DMS153 treated with DMSO at 0.1 percent for 48 hours (cell line): Measurements from ENCODE around the gene CFAP251.
"Not testable (repeated sequence)": the region's sequence is repeated elsewhere in the genome, so short reads cannot be mapped to it uniquely, and the experiment has no call there.

ENCODE experiments used
- DNase-seq: peaks from one replicate; lab custom pipeline; 2025; ENCODE audit not compliant: unreplicated experiment; lab: John Stamatoyannopoulos, UW

CFAP251 gene

DNA sequence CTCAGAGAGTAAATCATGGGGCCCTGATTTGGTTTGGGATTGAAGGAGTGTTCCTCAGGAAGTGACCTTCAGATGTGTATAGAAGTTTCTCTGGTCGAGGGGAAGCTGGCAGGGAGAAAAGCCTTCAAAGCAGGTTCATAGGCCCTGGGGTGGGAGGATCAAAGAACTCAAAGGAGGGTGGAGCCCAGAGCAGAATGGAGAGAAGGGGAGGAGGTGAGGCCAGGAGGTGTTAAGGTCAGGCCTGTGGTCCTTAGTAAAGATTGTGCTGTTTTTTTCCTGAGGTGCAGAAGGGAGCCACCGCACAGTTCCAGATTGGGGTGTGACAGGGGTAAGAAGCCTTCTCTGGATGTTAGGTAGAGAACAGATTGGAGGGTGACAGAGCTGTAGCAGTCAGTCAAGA lies 9.7 kb upstream of the CFAP251 start:
- no peak for DNase-seq

DNA sequence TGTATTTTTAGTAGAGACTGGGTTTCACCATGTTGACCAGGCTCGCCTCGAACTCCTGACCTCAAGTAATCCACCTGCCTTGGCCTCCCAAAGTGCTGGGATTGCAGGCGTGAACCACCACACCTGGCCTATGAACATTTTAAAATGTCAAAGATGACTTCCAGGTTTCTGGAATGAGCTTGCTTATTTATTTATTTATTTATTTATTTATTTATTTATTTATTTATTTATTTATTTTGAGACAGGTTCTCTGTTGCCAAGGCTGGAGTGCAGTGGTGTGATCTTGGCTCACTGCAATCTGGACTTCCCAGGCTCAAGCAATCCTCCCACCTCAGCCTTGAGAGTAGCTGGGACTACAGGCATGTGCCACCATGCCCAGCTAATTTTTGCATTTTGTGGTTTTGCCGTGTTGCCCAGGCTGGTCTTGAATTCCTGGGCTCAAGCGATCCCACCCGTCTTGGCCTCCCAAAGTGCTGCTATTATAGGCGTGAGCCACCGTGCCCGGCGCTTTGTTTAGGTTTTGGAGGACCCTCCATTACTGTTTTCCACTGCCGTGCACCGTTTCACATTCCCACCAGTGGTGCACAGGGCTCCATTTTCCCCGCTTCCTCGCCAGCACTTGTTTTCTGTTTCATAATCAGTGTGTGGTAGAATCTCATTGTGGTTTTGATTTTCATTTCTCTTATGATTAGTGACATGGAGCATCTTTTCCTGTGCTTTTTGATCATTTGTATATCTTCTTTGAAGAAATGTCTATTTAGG lies 6.4 kb upstream of the CFAP251 start:
- DNase-seq = no peak

DNA sequence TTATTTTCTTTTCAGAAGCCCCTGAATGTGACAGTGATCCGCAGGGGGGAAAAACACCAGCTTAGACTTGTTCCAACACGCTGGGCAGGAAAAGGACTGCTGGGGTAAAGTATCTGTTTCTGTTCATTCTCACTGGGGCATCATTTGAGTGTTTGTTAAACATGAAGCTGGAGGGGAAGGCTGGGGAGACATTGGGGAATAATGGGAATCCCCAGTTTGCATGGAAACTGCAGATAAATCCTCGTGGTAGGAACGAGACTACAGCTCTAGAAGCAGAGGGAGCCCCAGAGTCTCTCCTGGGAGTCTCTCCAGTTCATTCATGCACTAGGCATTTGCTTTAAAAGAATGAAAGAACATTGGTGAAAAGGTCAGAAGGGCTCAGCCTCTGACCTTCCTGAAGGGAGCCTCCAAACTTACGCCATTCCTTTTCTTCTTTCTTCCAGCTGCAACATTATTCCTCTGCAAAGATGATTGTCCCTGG lies 2.5 kb upstream of the CFAP251 start:
- no peak for DNase-seq

DNA sequence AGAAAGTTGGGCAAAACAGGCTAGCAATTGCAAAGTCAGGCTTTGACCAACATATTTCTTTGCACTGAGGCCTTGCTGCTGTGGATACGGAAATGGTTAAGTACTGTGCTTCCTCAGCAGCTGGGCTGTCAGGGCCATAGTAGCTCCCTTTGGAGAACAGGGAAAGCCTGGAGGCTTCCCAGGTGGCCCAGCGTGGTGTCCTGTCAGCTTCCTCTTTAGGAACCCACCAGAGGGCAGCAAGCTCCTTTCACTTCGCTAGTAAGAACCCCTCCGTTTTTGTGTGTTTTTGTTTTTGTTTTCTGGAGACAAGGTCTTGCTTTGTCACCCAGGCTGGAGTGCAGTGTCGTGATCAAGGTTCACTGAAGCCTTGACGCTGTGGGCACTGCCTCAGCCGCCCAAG lies 1.7 kb upstream of the CFAP251 start:
- no peak for DNase-seq

DNA sequence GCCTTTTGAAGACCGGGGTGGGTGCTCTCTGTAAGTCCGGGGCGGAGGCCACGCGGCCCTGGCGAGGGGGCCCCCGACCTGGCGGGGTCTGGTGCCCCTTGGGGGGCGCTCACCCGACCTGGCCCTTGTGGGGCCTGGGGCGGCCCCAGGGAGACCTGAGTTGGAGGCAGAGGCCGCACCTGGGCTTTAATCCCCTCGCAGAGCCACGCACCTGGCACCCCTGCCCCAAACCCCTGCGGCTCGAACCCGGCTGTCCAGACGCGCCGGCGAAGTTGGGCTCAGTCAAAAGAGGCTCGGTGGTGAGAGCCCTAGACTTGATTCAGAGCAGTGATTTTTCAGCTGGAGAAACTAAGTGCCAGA lies 267 bp downstream of the CFAP251 start:
- DNase-seq = no peak

DNA sequence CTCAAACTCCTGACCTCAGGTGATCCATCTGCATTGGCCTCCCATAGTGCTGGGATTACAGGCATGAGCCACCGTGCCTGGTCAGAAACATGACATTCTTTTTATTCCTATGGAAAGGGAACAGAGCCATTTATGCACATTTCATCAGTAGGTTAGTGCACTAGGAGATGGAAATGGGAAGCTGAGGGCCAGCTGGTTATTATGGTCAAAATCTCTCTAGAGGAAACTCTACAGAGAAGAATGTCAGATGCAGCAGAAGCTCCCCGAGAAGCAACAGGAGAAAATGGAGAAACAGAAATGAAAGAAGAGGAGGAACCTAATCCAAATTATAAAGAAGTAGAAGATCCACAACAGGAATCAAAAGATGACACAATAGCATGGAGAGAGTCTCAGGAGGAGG lies 2.7 kb downstream of the CFAP251 start:
- DNase-seq = no peak

DNA sequence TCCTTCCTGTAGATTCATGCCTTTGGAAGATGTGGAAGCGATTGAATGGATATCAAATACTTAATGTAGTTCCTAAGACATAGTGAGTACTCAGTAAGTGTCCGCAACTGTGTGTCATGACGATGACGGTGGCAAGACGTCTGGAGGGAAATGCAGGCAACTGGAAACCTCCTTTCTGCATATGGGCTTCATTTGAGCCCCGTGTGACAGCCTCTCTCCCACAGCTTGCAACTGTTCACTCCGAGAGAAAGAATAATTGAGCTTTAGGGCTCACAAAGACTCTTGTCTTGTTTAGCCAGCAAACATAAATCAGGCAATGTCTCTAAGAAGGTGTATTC lies 6.9 kb downstream of the CFAP251 start:
- no peak for DNase-seq

DNA sequence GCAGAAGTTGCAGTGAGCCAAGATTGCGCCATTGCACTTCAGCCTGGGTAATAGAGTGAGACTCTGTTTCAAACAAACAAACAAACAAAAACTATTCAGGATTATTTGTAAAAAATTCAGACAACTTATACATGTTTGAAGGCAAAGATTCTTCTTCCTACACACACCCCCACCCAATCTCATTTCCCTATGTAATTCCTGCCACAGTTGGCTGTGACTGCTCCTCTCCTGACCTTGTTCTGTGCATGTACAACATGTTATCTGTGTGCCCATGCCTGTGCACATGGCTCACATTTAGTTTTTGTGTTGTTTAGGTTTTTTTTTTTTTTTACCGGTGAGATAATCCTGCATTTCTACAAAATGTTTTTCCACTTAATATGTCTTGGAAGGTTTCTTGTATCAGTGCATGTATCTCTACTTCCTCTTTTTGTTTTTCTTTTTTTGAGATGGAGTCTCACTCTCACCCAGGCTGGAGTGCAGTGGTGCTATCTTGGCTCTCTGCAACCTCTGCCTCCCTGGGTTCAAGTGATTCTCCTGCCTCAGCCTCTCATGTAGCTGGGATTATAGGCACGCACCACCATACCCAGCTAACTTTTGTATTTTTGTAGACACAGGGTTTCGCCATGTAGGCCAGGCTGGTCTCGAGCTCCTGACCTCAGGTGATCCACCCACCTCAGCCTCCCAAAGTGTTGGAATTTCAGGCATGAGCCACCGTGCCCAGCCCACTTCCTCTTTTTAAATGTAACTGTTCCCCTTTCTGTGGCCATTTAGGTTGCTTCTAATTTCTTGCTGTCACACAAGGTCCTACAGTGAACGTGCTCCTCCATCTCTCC lies 8.7 kb downstream of the CFAP251 start:
- no peak for DNase-seq

DNA sequence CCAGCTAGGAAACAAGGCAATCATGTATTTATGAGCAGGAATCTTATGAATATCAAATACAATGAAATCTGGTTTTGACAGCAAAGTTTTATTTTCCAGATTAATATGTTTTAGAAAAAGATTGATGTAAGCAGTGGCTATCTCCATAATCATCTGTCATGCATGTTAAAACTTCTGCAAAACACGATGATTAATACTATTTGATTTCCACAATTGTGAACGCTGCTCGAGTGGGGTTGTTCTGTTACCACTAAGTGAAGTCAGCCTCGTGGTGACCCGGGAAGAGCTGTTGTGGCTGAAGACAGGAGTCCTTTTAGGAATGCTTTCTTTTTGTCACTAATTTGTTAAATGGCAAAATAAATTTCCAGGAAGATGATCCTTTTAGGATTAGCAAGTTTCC lies 9.4 kb downstream of the CFAP251 start:
- DNase-seq = no peak

DNA sequence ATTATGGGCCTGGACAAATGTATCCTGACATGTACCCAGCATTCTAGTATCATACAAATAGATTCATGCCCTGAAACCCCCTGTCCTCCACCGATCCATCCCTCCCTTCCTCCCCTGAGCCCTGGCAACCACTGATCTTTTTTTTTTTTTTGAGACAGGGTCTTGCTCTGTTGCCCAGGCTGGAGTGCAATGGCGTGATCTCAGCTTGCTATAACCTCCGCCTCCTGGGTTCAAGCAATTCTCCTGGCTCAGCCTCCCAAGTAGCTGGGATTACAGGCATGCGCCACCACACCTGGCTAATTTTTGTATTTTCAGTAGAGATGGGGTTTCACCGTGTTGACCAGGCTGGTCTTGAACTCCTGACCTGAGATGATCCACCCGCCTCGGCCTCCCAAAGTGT lies 11.2 kb downstream of the CFAP251 start:
- not testable (repeated sequence) for DNase-seq

DNA sequence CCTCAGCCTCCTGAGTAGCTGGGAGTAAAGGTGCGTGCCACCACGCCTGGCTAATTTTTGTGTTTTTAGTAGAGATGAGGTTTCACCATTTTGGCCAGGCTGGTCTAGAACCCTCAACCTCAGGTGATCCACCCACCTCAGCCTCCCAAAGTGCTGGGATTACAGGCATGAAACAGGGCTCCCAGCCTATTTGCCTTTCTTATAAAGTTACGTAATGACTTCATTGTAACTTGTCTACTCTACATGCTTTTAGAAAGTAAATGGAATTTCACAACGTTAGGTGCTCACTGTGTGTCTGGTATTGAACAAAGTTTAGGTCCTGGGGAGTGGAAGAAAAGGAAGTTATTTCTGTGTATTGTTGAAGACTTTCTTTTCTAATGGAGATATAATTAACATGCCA lies 12.5 kb downstream of the CFAP251 start:
- DNase-seq = no peak

DNA sequence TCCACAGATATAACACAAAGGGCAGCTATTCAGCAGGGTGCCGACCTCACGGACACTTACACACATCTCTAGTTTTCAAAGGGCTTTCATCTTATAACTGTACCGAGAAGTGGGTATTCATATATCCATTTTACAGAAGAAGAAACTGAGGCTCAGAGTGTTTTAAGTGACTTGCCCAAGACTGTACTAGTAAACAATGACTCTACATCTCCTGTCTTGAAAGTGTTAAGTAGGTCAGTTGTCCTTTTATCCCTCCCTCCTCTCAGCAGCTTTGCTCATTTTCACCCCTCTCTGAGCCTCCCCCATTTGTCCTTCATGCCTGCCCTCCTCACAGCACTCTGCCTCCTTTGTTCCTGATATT lies 13.8 kb downstream of the CFAP251 start:
- DNase-seq = no peak

DNA sequence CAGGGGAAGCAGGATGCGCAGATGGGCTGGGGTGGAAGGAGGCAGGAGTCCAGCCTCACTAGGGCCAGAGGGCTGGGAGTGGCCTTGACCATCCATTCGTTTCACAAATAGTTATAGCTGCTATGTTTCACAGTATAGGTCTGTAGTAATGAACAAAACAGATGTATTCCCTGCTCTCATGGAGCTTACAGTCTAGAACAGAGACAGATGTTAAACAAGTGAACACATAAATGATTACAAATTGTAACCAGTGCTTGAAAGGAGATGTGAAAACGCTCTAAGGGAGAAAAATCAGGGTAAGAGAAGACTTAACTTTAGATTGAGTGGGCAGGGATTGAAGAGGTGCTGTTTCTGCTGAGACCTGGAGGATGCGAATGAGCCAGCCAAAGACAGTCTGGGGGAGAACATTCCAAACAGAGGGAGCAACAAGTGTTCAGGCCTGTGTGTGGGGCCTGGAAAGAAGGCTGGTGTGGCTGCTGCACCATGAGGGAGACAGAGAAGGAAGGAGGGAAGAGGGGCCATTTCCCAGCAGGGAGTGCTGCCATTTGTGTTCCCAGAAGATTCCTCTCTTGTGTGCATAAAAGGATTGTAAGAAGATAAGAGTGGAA lies 14.6 kb downstream of the CFAP251 start:
- DNase-seq = no peak

DNA sequence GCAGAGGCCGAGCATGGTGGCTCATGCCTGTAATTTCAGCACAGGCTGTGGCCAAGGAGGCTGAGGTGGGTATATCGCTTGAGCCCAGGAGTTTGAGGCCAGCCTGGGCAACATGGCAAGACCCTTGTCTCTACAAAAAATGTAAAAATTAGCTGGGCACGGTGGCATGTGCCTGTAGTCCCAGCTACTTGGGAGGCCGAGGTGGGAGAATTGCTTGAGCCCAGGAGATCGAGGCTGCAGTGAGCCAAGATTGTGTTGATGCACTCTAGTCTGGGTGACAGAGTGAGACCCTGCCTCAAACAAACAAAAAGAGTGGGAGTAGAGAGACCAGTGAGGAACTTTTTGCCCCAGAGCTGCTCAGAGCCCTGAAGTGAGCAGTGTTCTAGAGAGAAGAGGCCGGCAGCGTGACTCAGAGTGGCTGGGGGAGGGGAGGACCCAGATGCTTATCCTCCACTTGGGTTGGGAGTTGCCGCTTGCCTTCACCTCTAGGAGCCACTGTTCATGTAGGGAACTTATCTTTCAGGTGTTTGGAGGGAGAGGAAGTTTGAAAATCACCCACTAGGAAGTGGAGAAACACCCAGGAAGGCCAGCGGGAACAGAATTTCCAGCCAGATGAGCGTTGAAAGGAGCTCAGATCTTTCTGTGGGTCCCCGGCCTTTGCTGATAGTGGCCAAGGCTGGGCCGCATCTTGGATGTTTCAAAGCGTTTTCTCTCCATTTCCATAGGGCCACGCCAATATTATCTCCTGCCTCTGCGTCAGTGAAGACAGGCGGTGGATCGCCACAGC lies 15.3 kb downstream of the CFAP251 start:
- DNase-seq = no peak

DNA sequence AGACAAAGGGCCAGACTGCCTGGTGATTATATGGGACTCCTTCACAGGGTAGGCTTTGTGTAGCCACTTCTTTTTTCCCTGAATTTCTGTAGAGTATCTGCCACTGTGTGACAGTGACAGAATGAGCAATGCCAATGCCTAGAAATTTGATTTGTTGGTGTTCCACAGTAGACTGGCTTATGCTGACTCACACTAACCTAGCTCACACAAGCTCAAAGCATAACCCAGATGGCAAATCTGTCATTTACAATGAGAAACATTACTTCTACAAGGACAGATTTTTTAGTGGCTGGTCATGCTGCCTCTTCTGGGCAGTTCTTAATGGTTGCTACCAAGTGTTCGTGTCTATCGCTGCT lies 15.9 kb downstream of the CFAP251 start:
- DNase-seq = no peak

DNA sequence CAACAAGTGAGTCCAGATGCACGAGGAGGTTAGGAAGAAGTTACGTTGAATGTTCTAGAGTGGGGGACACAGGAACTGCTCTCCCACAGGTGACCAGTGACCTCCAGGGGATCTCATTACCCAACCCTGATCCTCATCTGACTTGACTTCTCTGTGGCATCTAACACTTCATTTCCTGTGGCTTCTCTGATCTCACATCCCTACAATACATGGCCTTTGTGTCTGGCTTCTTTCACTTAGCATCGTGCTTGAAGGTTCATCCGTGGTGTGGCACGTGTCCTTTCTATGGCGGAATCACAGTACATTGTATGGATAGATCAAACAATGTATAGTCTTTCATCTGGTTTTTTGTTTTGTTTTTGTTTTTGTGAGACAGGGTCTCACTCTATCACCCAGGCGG lies 19.3 kb downstream of the CFAP251 start:
- no peak for DNase-seq

DNA sequence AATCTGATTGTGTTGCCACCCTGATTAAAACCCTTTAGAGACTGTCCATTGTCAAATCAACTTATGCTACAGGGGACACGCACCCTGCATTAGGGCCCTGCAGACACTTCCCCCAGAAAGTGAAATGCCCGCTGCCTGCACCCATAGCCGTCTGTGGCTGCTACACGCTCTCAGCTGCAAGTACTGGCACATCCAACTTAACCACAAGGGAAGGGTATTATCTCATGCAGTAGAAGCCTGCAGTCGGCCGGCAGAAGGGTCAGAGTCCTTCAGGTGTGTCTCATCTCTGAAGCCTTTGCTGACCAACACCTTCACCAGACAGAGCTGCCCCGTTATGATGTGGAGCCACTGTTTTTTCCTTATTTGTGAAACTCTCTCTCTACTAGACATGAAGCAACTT lies 20.8 kb downstream of the CFAP251 start:
- DNase-seq = no peak

DNA sequence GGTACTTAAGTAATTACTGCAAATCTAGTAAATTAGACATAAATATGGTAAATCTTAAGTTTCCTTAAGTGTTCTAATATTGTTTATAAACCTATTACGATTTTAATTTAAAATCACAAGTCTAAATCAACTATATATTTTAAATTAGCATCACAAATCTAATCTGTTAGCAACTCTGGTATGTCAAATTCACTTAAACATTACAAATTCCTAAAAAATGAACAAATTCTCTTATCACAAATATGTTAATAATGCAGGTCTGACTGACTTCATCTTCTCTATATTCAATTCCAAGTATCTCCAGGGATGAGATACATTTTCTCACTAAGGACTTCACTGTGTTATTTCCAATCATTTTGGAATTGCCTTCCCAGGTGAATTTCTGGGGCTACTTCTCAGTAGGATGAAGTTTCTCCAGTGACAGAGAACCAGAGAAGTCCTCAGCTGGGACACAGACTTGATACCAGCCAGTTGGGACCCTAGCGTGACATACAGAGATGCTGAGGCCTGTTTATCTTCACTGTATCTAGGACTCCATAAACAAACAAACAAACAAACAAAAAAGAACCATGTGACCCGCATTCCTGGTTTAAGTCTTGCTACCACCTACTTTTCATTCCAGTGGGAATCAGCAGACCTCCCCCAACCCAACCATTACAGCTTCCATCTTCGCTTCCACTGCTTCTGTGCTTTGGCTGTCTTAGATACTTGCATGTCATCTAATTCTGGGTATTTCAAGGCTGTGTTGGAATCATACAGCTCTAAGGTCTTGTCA lies 21.8 kb downstream of the CFAP251 start:
- DNase-seq = no peak

DNA sequence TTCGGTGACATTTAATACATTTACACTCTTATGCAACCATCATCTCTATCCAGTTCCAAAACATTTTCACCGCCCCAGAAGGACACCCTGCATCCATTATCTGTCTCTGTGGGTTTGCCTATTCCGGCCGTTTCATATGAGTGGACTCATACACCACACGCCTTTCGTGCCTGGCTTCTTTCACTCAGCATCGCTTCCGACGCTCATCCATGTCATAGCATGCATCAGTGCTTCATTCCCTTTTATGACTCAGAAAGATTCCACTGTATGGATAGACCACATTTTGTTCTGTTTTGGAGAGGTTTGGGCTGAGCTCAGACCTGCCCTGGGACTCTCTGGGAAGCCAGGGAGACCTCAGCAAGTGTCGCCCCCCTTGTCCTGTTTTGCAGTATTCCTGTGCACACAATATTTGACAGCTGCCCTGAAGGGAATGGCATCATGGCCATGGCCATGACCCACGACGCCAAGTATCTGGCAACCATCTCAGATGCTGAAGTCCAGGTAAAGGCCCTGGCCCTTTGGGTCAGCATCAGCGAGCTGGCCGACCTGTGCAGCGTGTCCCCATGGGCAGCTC lies 23.8 kb downstream of the CFAP251 start:
- DNase-seq = no peak

DNA sequence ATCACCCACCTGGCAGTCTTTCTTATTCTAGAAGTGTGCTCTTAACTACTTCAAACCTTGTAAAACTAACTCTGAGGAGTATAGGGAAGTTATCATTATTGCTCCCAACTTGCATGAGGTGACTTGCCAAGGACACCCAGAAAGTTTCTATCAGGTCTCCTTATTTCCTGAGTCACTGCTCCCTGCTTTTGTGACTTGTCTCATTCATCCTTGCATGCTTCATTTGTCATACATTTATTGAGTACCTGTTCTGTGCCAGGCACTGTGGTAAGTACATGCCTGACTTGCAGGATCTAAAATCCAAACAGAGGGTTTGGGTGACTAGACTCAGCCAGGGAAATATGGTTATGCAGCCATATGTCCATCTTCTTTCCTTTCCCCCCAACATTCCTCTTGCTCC lies 25.5 kb downstream of the CFAP251 start:
- no peak for DNase-seq
